MCF 10A (cell line): Measurements from ENCODE around the gene NPPA. TPM values are rescaled to one million over a fixed set of nuclear protein-coding genes. Genes with fewer than 3 reads are reported as not detected.

Source experiments
- BruUV-seq: library from RNA; stranded (reverse); fragments of 400-500 nt; replicated peaks from 2 replicates; lab custom pipeline; 2021; lab: Mats Ljungman, UMichigan
- CTCF ChIA-PET: fragments of 300-600 bp; sonication (Branson Sonifier 250); formaldehyde crosslinking; extraction: SDS; loops from one replicate; lab custom pipeline; 2021; ENCODE audit warnings: antibody characterized with exemption, inconsistent platforms; lab: Yijun Ruan, JAX
- POLR2A ChIA-PET: fragments of 300-600, 350-650 bp; sonication (Branson Sonifier 250); formaldehyde crosslinking; extraction: SDS; loops from one replicate; lab custom pipeline; 2020; ENCODE audit warnings: antibody characterized with exemption, inconsistent platforms; lab: Yijun Ruan, JAX
- DNase-seq: peaks from one replicate; pipeline ENCODE4 v3.0.0-alpha.2; 2018; ENCODE audit not compliant: unreplicated experiment
- H3K27ac Mint-ChIP-seq: one replicate; pipeline ENCODE4 v1.8.0; 2022; ENCODE audit warnings: mild to moderate bottlenecking, low read depth, mixed read lengths; ENCODE audit not compliant: unreplicated experiment
- H3K27me3 Mint-ChIP-seq: one replicate; pipeline ENCODE4 v1.8.0; 2022; ENCODE audit warnings: mixed read lengths; ENCODE audit not compliant: insufficient read depth, unreplicated experiment
- H3K36me3 Mint-ChIP-seq: one replicate; pipeline ENCODE4 v1.8.0; 2022; ENCODE audit warnings: mild to moderate bottlenecking, moderate library complexity, mixed read lengths; ENCODE audit not compliant: insufficient read depth, unreplicated experiment
- H3K4me1 Mint-ChIP-seq: one replicate; pipeline ENCODE4 v1.8.0; 2022; ENCODE audit warnings: mixed read lengths; ENCODE audit not compliant: insufficient read depth, unreplicated experiment
- H3K4me3 Mint-ChIP-seq: one replicate; pipeline ENCODE4 v1.8.0; 2022; ENCODE audit warnings: mild to moderate bottlenecking, moderate library complexity, mixed read lengths; ENCODE audit not compliant: unreplicated experiment
- H3K9me3 Mint-ChIP-seq: one replicate; pipeline ENCODE4 v1.8.0; 2022; ENCODE audit warnings: mixed read lengths; ENCODE audit not compliant: unreplicated experiment
- CTCF ChIP-seq: fragments of 200-600 bp; IDR thresholded peaks from one replicate; pipeline ENCODE4 v1.8.0; 2022; ENCODE audit warnings: antibody characterized with exemption, mild to moderate bottlenecking; ENCODE audit not compliant: unreplicated experiment
- intact Hi-C: fragments of 100-400 bp; cut with micrococcal nuclease; formaldehyde crosslinking; loops from 2 replicates; pipeline ENCODE4 v1.14.1; 2022
- total RNA-seq: library from RNA; stranded (reverse); gene quantifications from 2 replicates; pipeline ENCODE4 v1.2.3, GENCODE V29; 2022

Gene NPPA
- total RNA-seq, 1 experiment from 2014 or later = not detected

- no peaks in the 10 kb centered on the region for H3K27me3 Mint-ChIP-seq
- H3K9me3 Mint-ChIP-seq = no peaks in the 10 kb centered on the region
- H3K4me1 Mint-ChIP-seq = peaks cover 3% of the 10 kb centered on the region
- BruUV-seq = no TSS peak
- TF ChIP-seq CTCF = no peak
- no peak overlapping the region for H3K4me3 Mint-ChIP-seq
- no peak for DNase-seq
- CTCF ChIA-PET = interaction anchor here (0.5 to 1.8 kb wide), 4 partner anchors 9 to 330 kb away, joined by 3 to 9 read pairs (median 4); partner anchors contain the start of gene CLCN6
- intact Hi-C loops = no loop called here
- no peak overlapping the region for H3K27ac Mint-ChIP-seq
- peaks cover 42% of the 10 kb centered on the region for H3K36me3 Mint-ChIP-seq
- POLR2A ChIA-PET = interaction anchor here (0.5 to 1.5 kb wide), 7 partner anchors 10 to 727 kb away, joined by 3 to 5 read pairs (median 4); no protein-coding TSS in a partner anchor
Observed at GRCh38 chr1:11797525-11798216, 49.9 kb downstream of the NPPA start.

DNA sequence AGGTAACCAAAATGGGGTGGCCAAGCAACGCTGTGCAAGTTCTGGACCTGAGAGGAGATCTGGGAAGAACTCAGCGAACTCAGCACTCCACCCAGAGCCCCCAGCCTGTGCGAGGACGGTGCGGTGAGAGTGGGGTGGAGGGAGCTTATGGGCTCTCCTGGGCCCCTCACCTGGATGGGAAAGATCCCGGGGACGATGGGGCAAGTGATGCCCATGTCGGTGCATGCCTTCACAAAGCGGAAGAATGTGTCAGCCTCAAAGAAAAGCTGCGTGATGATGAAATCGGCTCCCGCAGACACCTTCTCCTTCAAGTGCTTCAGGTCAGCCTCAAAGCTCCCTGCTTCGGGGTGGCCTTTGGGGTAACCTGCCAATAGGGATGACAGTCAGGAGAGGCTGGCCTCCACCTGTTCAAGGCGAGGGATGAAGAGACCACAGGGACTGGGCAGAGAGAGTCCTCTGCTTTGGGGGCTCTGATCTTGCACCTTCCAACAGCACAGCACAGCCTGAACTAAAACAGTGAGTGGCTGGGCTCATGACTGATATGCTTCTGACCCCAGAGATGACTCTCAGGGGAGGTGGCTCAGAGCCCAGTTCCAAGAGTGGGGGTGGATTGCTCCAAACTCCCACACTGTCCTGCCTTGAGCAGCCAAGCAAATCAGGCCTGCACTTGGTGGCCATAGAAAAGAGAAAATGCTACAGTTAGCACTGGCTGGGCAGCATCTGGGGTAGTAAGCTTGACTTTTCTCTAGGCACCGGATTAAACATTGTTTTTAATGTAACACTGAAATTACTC, 51.4 kb downstream of the NPPA start:
- intact Hi-C loops = no loop called here
- DNase-seq = no peak
- no peaks in the 10 kb centered on the region for H3K9me3 Mint-ChIP-seq
- H3K27ac Mint-ChIP-seq = no peak overlapping the region
- ChIA-PET CTCF (interaction anchor here (1.8 kb wide), 1 partner anchor 11 kb away, joined by 9 read pairs; no protein-coding TSS in a partner anchor), POLR2A (interaction anchor here (1.1 to 2.6 kb wide), 2 partner anchors 9 to 10 kb away, joined by 3 to 9 read pairs; partner anchors contain the start of gene CLCN6)
- H3K4me1 Mint-ChIP-seq = peaks cover 10% of the 10 kb centered on the region
- TF ChIP-seq CTCF = no peak
- H3K4me3 Mint-ChIP-seq = no peak overlapping the region
- BruUV-seq = no TSS peak
- H3K36me3 Mint-ChIP-seq = peaks cover 48% of the 10 kb centered on the region
- H3K27me3 Mint-ChIP-seq = no peaks in the 10 kb centered on the region

Other genes starting within 250 kb of the NPPA start
- 3.3 and 5.3 TPM in 2 replicates for gene FBXO2, start 193.4 kb downstream of the NPPA start, total RNA-seq
- gene FBXO44, start 192.9 kb downstream of the NPPA start, total RNA-seq = 16.0 and 16.3 TPM in 2 replicates
- gene FBXO6, start 183.6 kb downstream of the NPPA start, total RNA-seq = 3.9 and 4.3 TPM in 2 replicates
- gene MAD2L2, start 166.6 kb downstream of the NPPA start, total RNA-seq = 40.1 and 46.3 TPM in 2 replicates
- gene DRAXIN, start 156.1 kb downstream of the NPPA start, total RNA-seq = 0.05 and 0.07 TPM in 2 replicates
- gene AGTRAP, start 111.6 kb downstream of the NPPA start, total RNA-seq = 68.4 and 73.1 TPM in 2 replicates
- not detected in 2 replicates for gene C1orf167, start 85.6 kb downstream of the NPPA start, total RNA-seq
- 14.0 and 17.8 TPM in 2 replicates for gene MTHFR, start 41.8 kb downstream of the NPPA start, total RNA-seq
- 12.3 and 24.7 TPM in 2 replicates for gene CLCN6, start 41.6 kb downstream of the NPPA start, total RNA-seq
- not detected in 2 replicates for gene NPPB, start 11.2 kb upstream of the NPPA start, total RNA-seq
- 20.4 and 24.3 TPM in 2 replicates for gene KIAA2013, start 78.6 kb upstream of the NPPA start, total RNA-seq
- gene PLOD1, start 86.9 kb upstream of the NPPA start, total RNA-seq = 47.2 and 48.2 TPM in 2 replicates
- 95.6 and 105 TPM in 2 replicates for gene MFN2, start 132.7 kb upstream of the NPPA start, total RNA-seq
- 22.1 and 25.3 TPM in 2 replicates for gene MIIP, start 171.7 kb upstream of the NPPA start, total RNA-seq
- gene TNFRSF8, start 215.5 kb upstream of the NPPA start, total RNA-seq = not detected in 2 replicates